ENCODE measurements around the gene B9D1. TPM values are rescaled to one million over a fixed set of nuclear protein-coding genes. Genes with fewer than 3 reads are reported as not detected.
A peak's percentile ranks its signal among the peaks of the same experiment; 100 is the strongest.

Gene B9D1
- total and polyA plus RNA-seq, 2 of the 13 experiments (the other 11 are each of a cell fraction or from before 2014, with no cell fraction given): 27.7 to 31.1 TPM

- TF ChIP-seq ZNF362 (CRISPR knock-in tag; IDR thresholded peaks at IDR 0.05; ENCODE audit: borderline replicate concordance) (no peak), ZNF703 (CRISPR knock-in tag; IDR thresholded peaks at IDR 0.05; ENCODE audit: borderline replicate concordance) (no peak), SMARCE1 (IDR thresholded peaks at IDR 0.05; ENCODE audit: borderline replicate concordance) (no peak), RXRB (CRISPR knock-in tag; IDR thresholded peaks at IDR 0.05; ENCODE audit: borderline replicate concordance) (peak; percentile 56; the same call in 1 of the 2 replicates), XRCC5 (optimal IDR thresholded peaks at IDR 0.05; ENCODE audit: low read length) (peak; percentile 91), KDM5A (IDR thresholded peaks at IDR 0.05; ENCODE audit: borderline replicate concordance, low read length) (no peak), SMAD1 (CRISPR knock-in tag; IDR thresholded peaks at IDR 0.05; ENCODE audit: borderline replicate concordance, low read depth) (no peak), TFDP2 (CRISPR knock-in tag; IDR thresholded peaks at IDR 0.05) (0 out of 2 replicates have a peak, but pooled peaks have one; percentile 34), ZNF788 (CRISPR knock-in tag; IDR thresholded peaks at IDR 0.05; ENCODE audit: borderline replicate concordance) (peak; percentile 46; the same call in 1 of the 2 replicates), PBX3 (CRISPR knock-in tag; IDR thresholded peaks at IDR 0.05; ENCODE audit: borderline replicate concordance) (no peak), STAG1 (CRISPR knock-in tag; IDR thresholded peaks at IDR 0.05) (peak; percentile 81), ZBTB7A (CRISPR knock-in tag; IDR thresholded peaks at IDR 0.05) (no peak; the same call in 1 of the 2 replicates), ZNF629 (CRISPR knock-in tag; conservative IDR thresholded peaks at IDR 0.05) (no peak), ZNF383 (CRISPR knock-in tag; IDR thresholded peaks at IDR 0.05; ENCODE audit: borderline replicate concordance) (no peak), ZNF331 (CRISPR knock-in tag; IDR thresholded peaks at IDR 0.05) (peak; percentile 61; the same call in 1 of the 2 replicates), TFAP4 (IDR thresholded peaks at IDR 0.05; ENCODE audit: borderline replicate concordance, low read depth) (peak; percentile 49; the same call in 1 of the 2 replicates), HNF4A (CRISPR knock-in tag; IDR thresholded peaks at IDR 0.05) (peak; percentile 52), ZNF34 (CRISPR knock-in tag; IDR thresholded peaks at IDR 0.05; ENCODE audit: borderline replicate concordance) (no peak), ELF1 (CRISPR knock-in tag; IDR thresholded peaks at IDR 0.05) (peak; percentile 71), ZSCAN29 (CRISPR knock-in tag; conservative IDR thresholded peaks at IDR 0.05) (no peak), KDM3A (CRISPR knock-in tag; IDR thresholded peaks at IDR 0.05; ENCODE audit: low read depth) (peak; percentile 66; the same call in 1 of the 2 replicates), ZNF12 (CRISPR knock-in tag; IDR thresholded peaks at IDR 0.05) (no peak), ZNF597 (CRISPR knock-in tag; IDR thresholded peaks at IDR 0.05) (no peak)
Observed at GRCh38 chr17:19317359-19318095, 45.0 kb downstream of the B9D1 start (continued).
